H1 (cell line): ENCODE data around the gene AVPR1B. TPM values are rescaled to one million over a fixed set of nuclear protein-coding genes. Genes with fewer than 3 reads are reported as not detected.

Experiments
- BRCA1 ChIP-seq: IDR thresholded peaks from 2 replicates; pipeline ENCODE4 v1.6.1; 2012; ENCODE audit warnings: low read depth, low read length, improper control_type of control experiment
- CHD7 ChIP-seq: fragments of 300-600 bp; sonication (generic); IDR thresholded peaks from 2 replicates; pipeline ENCODE4 v1.7.1; 2012; ENCODE audit warnings: low read length, moderate library complexity, mild to moderate bottlenecking, inconsistent platforms; ENCODE audit not compliant: insufficient replicate concordance
- GABPA ChIP-seq: IDR thresholded peaks from 2 replicates; pipeline ENCODE4 v1.6.1; 2011; ENCODE audit warnings: mild to moderate bottlenecking, low read length, moderate library complexity, borderline replicate concordance; ENCODE audit not compliant: insufficient read depth
- NANOG ChIP-seq: IDR thresholded peaks from 2 replicates; pipeline ENCODE4 v1.6.1; 2011; ENCODE audit warnings: low read length, low read depth, mild to moderate bottlenecking, inconsistent platforms; ENCODE audit not compliant: insufficient read depth, poor library complexity, severe bottlenecking
- SAP30 ChIP-seq: fragments of 300-600 bp; sonication (generic); IDR thresholded peaks from 2 replicates; pipeline ENCODE4 v1.7.1; 2012; ENCODE audit warnings: low read length, moderate library complexity, mild to moderate bottlenecking, inconsistent platforms; ENCODE audit not compliant: insufficient read depth, insufficient replicate concordance
- polyA plus RNA-seq, 7 experiments: library from polyadenylated mRNA; depleted of rRNA in 3 of 7; stranded (reverse) in 5 of 7; unstranded in 2 of 7; fragments of >200 nt in 5 of 7; fragments of 200-250 nt in 2 of 7; gene quantifications; 1 replicate in 5 of 7; 2 replicates in 1 of 7; 4 replicates in 1 of 7; pipeline versions ENCODE4 v1.2.1 to v1.2.3, GENCODE V29; 2011 to 2013; ENCODE audit warnings: missing spikeins in 2 of 7, mixed read lengths in 2 of 7
- total RNA-seq: library from RNA; stranded (reverse); fragmentation: NEBNext Ultra II Directional; extraction: Animal tissue kit (Norgen Biotek cat#: 25700); gene quantifications from 2 replicates; pipeline ENCODE4 v1.2.1, GENCODE V29; 2021

The AVPR1B gene
- total and polyA plus RNA-seq, 2 of the 8 experiments (the other 6 are each of a cell fraction or from before 2014, with no cell fraction given): 0.29 to 0.50 TPM

- TF ChIP-seq CHD7: no peak
- no peak for TF ChIP-seq SAP30
- TF ChIP-seq GABPA: no peak
- TF ChIP-seq BRCA1: no peak
- no peak for TF ChIP-seq NANOG
Measured at GRCh38 chr1:206107168-206107544, 10.0 kb downstream of the AVPR1B start (continued).
